Right atrium auricular region (tissue), 2 donors: Measurements from ENCODE around the gene HTR7. TPM values are rescaled to one million over a fixed set of nuclear protein-coding genes. Genes with fewer than 3 reads are reported as not detected.
"Not testable (repeated sequence)": the region's sequence is repeated elsewhere in the genome, so short reads cannot be mapped to it uniquely, and the experiment has no call there.

ENCODE experiments used
- DNase-seq: peaks from one replicate; pipeline ENCODE4 v3.0.0-alpha.2; 2019; ENCODE audit warnings: low spot score
- H3K27ac ChIP-seq, 2 donors: fragments of 200-600 bp; sonication (generic); 1 replicate in 1 of 2; 2 replicates in 1 of 2; pipeline ENCODE4 v1.5.1; 2016 to 2019
- H3K27me3 ChIP-seq, 2 donors: fragments of 200-600 bp; sonication (generic); one replicate each; pipeline versions ENCODE4 v1.5.1 to v1.6.0; 2017 to 2019
- H3K36me3 ChIP-seq: fragments of 200-600 bp; sonication (generic); one replicate; pipeline ENCODE4 v1.5.1; 2016
- H3K4me1 ChIP-seq, 2 donors: fragments of 200-600 bp; sonication (generic); one replicate each; pipeline versions ENCODE4 v1.5.1 to v1.6.0; 2017 to 2019
- H3K4me3 ChIP-seq, 2 donors: fragments of 200-600 bp; sonication (generic); 1 replicate in 1 of 2; 2 replicates in 1 of 2; pipeline ENCODE4 v1.5.1; 2017 to 2019; ENCODE audit warnings: mild to moderate bottlenecking in 1 of 2, moderate library complexity in 1 of 2
- H3K9me3 ChIP-seq, 2 donors: fragments of 200-600 bp; sonication (generic); one replicate each; pipeline ENCODE4 v1.5.1; 2019
- total RNA-seq, 2 donors: library from RNA; depleted of rRNA; stranded (reverse); fragments of >200 nt; gene quantifications; one replicate each; pipeline ENCODE4 v1.1.0, GENCODE V29; 2016
- TF ChIP-seq, protein P1 (sequence below), 2 donors: fragments of 200-600 bp; sonication (generic); IDR thresholded peaks; one replicate each; pipeline ENCODE4 v1.5.1; 2019; ENCODE audit warnings: antibody characterized with exemption in 2 of 2

HTR7 gene
- total RNA-seq: under 1 TPM; 0.31 to 0.33 TPM

DNA sequence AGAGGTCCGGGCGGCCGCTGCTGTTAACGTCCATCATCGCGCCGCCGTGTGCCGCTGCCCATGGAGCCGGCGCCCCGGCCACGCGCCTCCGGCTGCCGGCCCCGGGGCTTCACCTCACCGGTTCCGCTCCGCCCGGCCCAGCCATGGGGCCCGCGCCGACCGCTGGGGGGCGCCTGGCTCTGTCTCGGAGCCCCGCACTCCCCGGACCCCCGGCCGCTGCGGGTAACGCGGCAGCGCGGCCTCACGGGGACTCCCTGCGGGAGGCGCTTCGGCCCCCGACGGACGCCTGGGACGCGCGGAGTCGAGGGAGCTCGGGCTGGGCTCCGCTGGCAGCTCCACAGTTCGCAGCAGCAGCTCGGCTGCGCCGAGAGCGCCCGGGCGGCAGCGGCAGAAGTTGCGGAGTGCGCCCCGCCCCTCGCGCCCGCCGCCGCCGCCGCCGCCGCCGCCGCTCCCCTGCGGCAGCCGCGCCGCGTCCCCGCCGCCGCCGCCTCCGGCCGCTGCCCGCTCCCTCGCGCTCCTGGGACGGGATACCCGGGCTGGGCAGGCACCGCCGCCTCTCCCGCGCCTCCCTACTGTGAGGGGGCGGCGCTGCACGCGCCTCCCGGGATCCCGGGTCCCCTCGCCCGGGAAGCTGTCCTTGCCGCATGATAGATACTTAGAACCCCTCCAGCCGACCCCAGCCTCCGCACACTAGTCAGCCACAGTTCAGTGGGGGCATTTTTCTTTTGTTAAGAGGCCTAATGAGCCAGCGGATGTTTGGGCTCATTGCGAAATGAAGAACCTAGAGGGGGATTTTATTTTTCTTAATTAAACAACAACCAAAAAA, at the start of gene HTR7:
HTR7 (minus strand) TSS at position 405 of the 826 bp plus-strand sequence; CDS start at position 37, 368 bp downstream.
- DNase-seq: no peak
- Histone ChIP-seq H3K9me3 (no peaks in the 10 kb centered on the region), H3K27me3 (peaks cover 0 to 23% of the 10 kb centered on the region in 2 donors), H3K4me1 (peaks cover 0 to 6% of the 10 kb centered on the region in 2 donors), H3K4me3 (peak within 1 kb of the TSS; percentile 54 to 65), H3K36me3 (no peaks in the 10 kb centered on the region), H3K27ac (peak within 1 kb of the TSS; percentile 45 to 57)
- TF ChIP-seq, protein P1, sequence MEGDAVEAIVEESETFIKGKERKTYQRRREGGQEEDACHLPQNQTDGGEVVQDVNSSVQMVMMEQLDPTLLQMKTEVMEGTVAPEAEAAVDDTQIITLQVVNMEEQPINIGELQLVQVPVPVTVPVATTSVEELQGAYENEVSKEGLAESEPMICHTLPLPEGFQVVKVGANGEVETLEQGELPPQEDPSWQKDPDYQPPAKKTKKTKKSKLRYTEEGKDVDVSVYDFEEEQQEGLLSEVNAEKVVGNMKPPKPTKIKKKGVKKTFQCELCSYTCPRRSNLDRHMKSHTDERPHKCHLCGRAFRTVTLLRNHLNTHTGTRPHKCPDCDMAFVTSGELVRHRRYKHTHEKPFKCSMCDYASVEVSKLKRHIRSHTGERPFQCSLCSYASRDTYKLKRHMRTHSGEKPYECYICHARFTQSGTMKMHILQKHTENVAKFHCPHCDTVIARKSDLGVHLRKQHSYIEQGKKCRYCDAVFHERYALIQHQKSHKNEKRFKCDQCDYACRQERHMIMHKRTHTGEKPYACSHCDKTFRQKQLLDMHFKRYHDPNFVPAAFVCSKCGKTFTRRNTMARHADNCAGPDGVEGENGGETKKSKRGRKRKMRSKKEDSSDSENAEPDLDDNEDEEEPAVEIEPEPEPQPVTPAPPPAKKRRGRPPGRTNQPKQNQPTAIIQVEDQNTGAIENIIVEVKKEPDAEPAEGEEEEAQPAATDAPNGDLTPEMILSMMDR (IDR thresholded peaks at IDR 0.05): peak; percentile 55 to 74

DNA sequence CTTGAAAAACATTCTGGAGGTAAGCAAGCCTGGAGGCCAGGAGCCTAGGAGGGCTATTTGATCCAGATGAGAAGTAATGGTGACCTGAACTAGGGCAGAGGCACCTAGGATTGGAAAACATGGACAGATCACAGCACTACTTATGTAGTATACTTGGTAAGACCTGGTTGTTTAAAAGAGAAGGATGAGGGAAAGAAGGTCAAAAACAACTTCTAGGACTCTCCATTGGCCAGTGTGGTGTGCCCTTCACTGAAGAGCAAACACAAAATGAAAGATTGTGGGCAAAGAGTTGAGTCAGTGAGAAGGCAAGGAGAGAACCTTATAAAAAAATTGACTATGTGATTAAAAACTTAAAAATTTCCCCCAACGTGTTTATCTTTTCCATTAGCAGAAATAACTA, 48.8 kb upstream of the HTR7 start:
- no peak overlapping the region for H3K27ac ChIP-seq
- H3K9me3 ChIP-seq: no peaks in the 10 kb centered on the region
- TF ChIP-seq, protein P1 (IDR thresholded peaks at IDR 0.05): no peak
- no peak for DNase-seq
- H3K36me3 ChIP-seq: peaks cover 4% of the 10 kb centered on the region
- no peaks in the 10 kb centered on the region for H3K4me1 ChIP-seq
- no peaks in the 10 kb centered on the region for H3K27me3 ChIP-seq
- no peak overlapping the region for H3K4me3 ChIP-seq

DNA sequence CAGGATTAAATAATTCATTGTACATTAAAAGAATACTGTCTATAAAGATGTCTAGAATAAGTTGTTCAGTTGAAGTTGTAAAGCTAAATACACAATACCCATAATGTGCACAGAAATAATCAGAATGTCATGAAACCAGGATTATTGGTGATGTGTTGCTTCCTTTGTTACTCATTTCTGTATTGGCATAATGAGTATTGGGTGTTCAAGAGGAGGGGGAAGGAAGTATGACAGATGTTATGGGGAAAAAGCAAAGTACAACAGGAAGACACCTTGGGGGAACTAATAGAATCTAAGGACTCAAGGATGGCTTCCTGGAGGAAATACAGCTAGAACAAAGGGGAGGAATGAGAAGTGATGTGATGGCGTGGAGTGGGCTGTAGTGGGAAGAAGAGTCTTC, 48.1 kb upstream of the HTR7 start:
- H3K27me3 ChIP-seq: no peaks in the 10 kb centered on the region

DNA sequence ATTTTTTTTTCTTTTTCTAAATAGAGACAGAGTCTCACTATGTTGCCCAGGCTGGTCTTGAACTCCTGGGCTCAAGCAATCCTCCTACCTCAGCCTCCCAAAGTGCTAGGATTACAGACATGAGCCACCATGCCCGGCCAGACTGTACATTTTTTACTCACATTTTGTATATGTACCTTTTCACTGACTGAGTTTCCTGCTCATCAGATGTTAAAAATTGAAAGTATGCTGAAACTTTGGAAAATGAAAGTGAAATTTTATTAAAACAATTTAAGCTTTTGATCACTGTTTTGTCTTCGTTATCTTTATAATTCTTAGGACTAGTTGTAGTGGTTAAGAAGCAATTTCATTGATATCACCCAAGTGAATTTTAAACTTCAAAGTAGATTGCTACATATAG, 39.1 kb upstream of the HTR7 start:
- H3K36me3 ChIP-seq: peaks cover 21% of the 10 kb centered on the region
- not testable (repeated sequence) for H3K27ac ChIP-seq, DNase-seq, H3K27me3 ChIP-seq, H3K9me3 ChIP-seq, H3K4me3 ChIP-seq, H3K4me1 ChIP-seq

More for the DNA sequence above, 48.1 kb upstream of the HTR7 start:
- Histone ChIP-seq H3K4me1 (no peaks in the 10 kb centered on the region), H3K27ac (no peak overlapping the region), H3K4me3 (no peak overlapping the region), H3K9me3 (no peaks in the 10 kb centered on the region), H3K36me3 (peaks cover 4% of the 10 kb centered on the region)
- TF ChIP-seq, protein P1 (IDR thresholded peaks at IDR 0.05): no peak
- DNase-seq: no peak

DNA sequence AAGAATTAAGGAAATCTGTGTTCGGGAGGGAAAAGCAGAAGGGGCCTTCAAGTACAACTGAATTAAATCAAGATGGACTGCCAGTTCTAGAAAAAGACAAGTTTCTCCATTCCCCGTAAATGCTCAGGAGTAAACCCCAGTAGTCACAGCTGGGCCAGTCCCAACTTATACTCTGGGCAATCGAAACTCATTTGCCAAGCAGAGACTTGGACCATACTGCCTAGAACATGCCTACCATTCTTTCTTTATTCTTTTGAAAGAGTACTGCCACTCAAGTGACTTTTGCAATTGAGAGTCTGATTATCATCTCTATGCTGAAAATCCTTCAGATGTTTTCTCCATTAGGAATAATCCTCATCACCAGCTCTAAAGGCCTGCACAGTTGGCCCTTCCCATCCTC, 35.4 kb upstream of the HTR7 start:
- H3K9me3 ChIP-seq: no peaks in the 10 kb centered on the region
- no peak overlapping the region for H3K4me3 ChIP-seq
- no peaks in the 10 kb centered on the region for H3K4me1 ChIP-seq
- peaks cover 36% of the 10 kb centered on the region for H3K36me3 ChIP-seq
- TF ChIP-seq, protein P1 (IDR thresholded peaks at IDR 0.05): no peak
- DNase-seq: no peak
- no peaks in the 10 kb centered on the region for H3K27me3 ChIP-seq
- no peak overlapping the region for H3K27ac ChIP-seq

DNA sequence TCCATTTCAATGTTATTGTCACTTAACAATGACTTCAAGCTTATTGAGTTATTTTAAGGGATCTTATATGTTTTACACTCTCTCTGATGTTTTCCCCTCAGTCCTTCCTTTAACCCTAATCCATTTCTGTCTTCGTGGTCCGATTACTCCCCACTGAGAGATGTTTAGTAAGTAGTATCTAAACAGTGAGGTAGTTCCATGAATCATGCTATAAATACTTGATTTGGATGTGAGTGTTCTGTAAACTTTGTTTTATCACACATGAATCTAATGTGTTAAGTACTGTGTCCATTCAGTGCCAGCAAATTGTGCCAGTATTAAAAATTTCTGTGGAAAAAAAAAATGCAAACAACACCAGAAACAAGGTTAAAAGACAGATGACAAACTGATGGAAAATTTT, 32.5 kb upstream of the HTR7 start:
- Histone ChIP-seq H3K27me3 (no peaks in the 10 kb centered on the region), H3K4me3 (no peak overlapping the region), H3K9me3 (no peaks in the 10 kb centered on the region), H3K4me1 (no peaks in the 10 kb centered on the region), H3K27ac (no peak overlapping the region), H3K36me3 (peaks cover 48% of the 10 kb centered on the region)
- TF ChIP-seq, protein P1 (IDR thresholded peaks at IDR 0.05): no peak
- DNase-seq: no peak
